RWPE2 (cell line): ENCODE results near the gene FBXW8.

ENCODE experiments used
- ATAC-seq: fragments of 200-7000 bp; cut with Tn5 transposase; 3 replicates; pipeline ENCODE4 v1.9.1; 2021; ENCODE audit warnings: low read depth
- DNase-seq: peaks from one replicate; pipeline ENCODE4 v3.0.0-alpha.2; 2020; ENCODE audit warnings: low spot score
- H3K27ac ChIP-seq: fragments of 450-650 bp; 2 replicates; pipeline ENCODE4 v1.5.1; 2017; ENCODE audit warnings: mild to moderate bottlenecking; ENCODE audit not compliant: poor library complexity, severe bottlenecking
- H3K27me3 ChIP-seq: fragments of 250-450 bp; sonication (Bioruptor Pico); 2 replicates; pipeline ENCODE4 v1.5.1; 2021; ENCODE audit warnings: mild to moderate bottlenecking, moderate library complexity; ENCODE audit not compliant: insufficient read depth, poor library complexity, severe bottlenecking
- H3K36me3 ChIP-seq: fragments of 250-450 bp; sonication (Bioruptor Pico); 2 replicates; pipeline ENCODE4 v1.5.1; 2020; ENCODE audit warnings: low read depth, mild to moderate bottlenecking, moderate library complexity
- H3K4me1 ChIP-seq: fragments of 250-450 bp; sonication (Bioruptor Pico); 2 replicates; pipeline ENCODE4 v1.5.1; 2021; ENCODE audit warnings: mild to moderate bottlenecking, moderate library complexity; ENCODE audit not compliant: insufficient read depth, poor library complexity, severe bottlenecking
- H3K4me3 ChIP-seq: fragments of 250-450 bp; sonication (Bioruptor Pico); 2 replicates; pipeline ENCODE4 v1.5.1; 2021; ENCODE audit warnings: mild to moderate bottlenecking, moderate library complexity; ENCODE audit not compliant: severe bottlenecking
- H3K9me3 ChIP-seq: fragments of 250-450 bp; sonication (Bioruptor Pico); 2 replicates; pipeline ENCODE4 v1.5.1; 2021; ENCODE audit warnings: mild to moderate bottlenecking, moderate library complexity; ENCODE audit not compliant: severe bottlenecking
- CTCF ChIP-seq: fragments of 450-650 bp; IDR thresholded peaks from one replicate; pipeline ENCODE4 v1.5.1; 2017; ENCODE audit warnings: mild to moderate bottlenecking, moderate library complexity; ENCODE audit not compliant: poor library complexity, severe bottlenecking

The FBXW8 gene

GRCh38 chr12:116964054-116965050, 53.6 kb downstream of the FBXW8 start:
- Histone ChIP-seq H3K36me3 (peaks cover 7% of the 10 kb centered on the region; the same call in 1 of the 2 replicates), H3K9me3 (no peaks in the 10 kb centered on the region), H3K27ac (no peak overlapping the region), H3K27me3 (no peaks in the 10 kb centered on the region), H3K4me1 (no peaks in the 10 kb centered on the region), H3K4me3 (no peak overlapping the region)
- ATAC-seq (no peak), DNase-seq (no peak)
- TF ChIP-seq CTCF: no peak

GRCh38 chr12:116968986-116969385, 58.2 kb downstream of the FBXW8 start:
- H3K27me3 ChIP-seq: no peaks in the 10 kb centered on the region
- no peak overlapping the region for H3K4me3 ChIP-seq
- peaks cover 14% of the 10 kb centered on the region; the same call in 1 of the 2 replicates for H3K36me3 ChIP-seq
- H3K27ac ChIP-seq: no peak overlapping the region
- no peaks in the 10 kb centered on the region for H3K4me1 ChIP-seq
- no peak for TF ChIP-seq CTCF
- no peaks in the 10 kb centered on the region for H3K9me3 ChIP-seq
- ATAC-seq: no peak
- DNase-seq: no peak

- H3K4me1 ChIP-seq: no peaks in the 10 kb centered on the region
- DNase-seq (no peak), ATAC-seq (no peak)
- H3K36me3 ChIP-seq: peaks cover 13% of the 10 kb centered on the region; the same call in 1 of the 2 replicates
- no peaks in the 10 kb centered on the region for H3K27me3 ChIP-seq
- no peak overlapping the region for H3K4me3 ChIP-seq
- no peaks in the 10 kb centered on the region for H3K9me3 ChIP-seq
- no peak for TF ChIP-seq CTCF
- H3K27ac ChIP-seq: no peak overlapping the region
Measured at GRCh38 chr12:116969615-116970585, 59.1 kb downstream of the FBXW8 start.

- Histone ChIP-seq H3K36me3 (peaks cover 7% of the 10 kb centered on the region; the same call in 1 of the 2 replicates), H3K27ac (no peak overlapping the region), H3K4me3 (no peak overlapping the region), H3K27me3 (no peaks in the 10 kb centered on the region), H3K4me1 (no peaks in the 10 kb centered on the region), H3K9me3 (no peaks in the 10 kb centered on the region)
- no peak for DNase-seq
- no peak for TF ChIP-seq CTCF
- ATAC-seq: no peak
Measured at GRCh38 chr12:116971222-116971621, 60.5 kb downstream of the FBXW8 start.
